ENCODE data around the gene PTGS1.

Gene PTGS1

DNA sequence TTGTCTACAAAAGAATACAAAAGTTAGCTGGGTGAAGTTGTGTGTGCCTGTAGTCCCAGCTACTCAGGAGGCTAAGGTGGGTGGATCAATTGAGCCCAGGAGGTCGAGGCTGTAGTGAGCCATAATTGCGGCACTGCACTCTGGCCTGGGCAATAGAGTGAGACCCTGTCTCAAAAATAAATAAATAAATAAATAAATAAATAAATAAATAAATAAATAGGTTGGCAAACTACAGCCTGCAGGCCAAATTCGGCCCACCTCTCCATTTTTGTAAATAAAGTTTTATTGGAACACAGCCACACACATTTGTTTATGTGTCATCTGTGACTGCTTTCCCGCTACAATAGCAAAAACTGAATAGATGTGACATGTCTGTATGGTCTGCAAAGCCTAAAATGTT is 9.5 kb downstream of the PTGS1 start:
- no peaks in the 10 kb centered on the region for H3K9me3 ChIP-seq (ENCODE audit: control insufficient read depth, insufficient read depth, low read depth, low read length)
- H3K36me3 ChIP-seq (ENCODE audit: control insufficient read depth in 2 of 2, insufficient read depth in 1 of 2, low read length in 2 of 2) = no peaks in the 10 kb centered on the region
- 0 out of 2 replicates have a peak, but pooled peaks have one; percentile 5 for TF ChIP-seq ZNF654 (tag by site-specific recombination; IDR thresholded peaks at IDR 0.05; ENCODE audit: low read depth)
- peak; percentile 42 for TF ChIP-seq ZNF555 (tag by site-specific recombination; conservative IDR thresholded peaks at IDR 0.05)
- TF ChIP-seq, protein P1, sequence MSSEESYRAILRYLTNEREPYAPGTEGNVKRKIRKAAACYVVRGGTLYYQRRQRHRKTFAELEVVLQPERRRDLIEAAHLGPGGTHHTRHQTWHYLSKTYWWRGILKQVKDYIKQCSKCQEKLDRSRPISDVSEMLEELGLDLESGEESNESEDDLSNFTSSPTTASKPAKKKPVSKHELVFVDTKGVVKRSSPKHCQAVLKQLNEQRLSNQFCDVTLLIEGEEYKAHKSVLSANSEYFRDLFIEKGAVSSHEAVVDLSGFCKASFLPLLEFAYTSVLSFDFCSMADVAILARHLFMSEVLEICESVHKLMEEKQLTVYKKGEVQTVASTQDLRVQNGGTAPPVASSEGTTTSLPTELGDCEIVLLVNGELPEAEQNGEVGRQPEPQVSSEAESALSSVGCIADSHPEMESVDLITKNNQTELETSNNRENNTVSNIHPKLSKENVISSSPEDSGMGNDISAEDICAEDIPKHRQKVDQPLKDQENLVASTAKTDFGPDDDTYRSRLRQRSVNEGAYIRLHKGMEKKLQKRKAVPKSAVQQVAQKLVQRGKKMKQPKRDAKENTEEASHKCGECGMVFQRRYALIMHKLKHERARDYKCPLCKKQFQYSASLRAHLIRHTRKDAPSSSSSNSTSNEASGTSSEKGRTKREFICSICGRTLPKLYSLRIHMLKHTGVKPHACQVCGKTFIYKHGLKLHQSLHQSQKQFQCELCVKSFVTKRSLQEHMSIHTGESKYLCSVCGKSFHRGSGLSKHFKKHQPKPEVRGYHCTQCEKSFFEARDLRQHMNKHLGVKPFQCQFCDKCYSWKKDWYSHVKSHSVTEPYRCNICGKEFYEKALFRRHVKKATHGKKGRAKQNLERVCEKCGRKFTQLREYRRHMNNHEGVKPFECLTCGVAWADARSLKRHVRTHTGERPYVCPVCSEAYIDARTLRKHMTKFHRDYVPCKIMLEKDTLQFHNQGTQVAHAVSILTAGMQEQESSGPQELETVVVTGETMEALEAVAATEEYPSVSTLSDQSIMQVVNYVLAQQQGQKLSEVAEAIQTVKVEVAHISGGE (tag by site-specific recombination; conservative IDR thresholded peaks at IDR 0.05; ENCODE audit: low read depth) = peak; percentile 46; the same call in 1 of the 2 replicates
- TF ChIP-seq ZNF426 (tag by site-specific recombination; IDR thresholded peaks at IDR 0.05) = peak; percentile 53
- peak; percentile 30; the same call in 1 of the 2 replicates for TF ChIP-seq ZNF140 (tag by site-specific recombination; IDR thresholded peaks at IDR 0.05)
- TF ChIP-seq, protein P2, sequence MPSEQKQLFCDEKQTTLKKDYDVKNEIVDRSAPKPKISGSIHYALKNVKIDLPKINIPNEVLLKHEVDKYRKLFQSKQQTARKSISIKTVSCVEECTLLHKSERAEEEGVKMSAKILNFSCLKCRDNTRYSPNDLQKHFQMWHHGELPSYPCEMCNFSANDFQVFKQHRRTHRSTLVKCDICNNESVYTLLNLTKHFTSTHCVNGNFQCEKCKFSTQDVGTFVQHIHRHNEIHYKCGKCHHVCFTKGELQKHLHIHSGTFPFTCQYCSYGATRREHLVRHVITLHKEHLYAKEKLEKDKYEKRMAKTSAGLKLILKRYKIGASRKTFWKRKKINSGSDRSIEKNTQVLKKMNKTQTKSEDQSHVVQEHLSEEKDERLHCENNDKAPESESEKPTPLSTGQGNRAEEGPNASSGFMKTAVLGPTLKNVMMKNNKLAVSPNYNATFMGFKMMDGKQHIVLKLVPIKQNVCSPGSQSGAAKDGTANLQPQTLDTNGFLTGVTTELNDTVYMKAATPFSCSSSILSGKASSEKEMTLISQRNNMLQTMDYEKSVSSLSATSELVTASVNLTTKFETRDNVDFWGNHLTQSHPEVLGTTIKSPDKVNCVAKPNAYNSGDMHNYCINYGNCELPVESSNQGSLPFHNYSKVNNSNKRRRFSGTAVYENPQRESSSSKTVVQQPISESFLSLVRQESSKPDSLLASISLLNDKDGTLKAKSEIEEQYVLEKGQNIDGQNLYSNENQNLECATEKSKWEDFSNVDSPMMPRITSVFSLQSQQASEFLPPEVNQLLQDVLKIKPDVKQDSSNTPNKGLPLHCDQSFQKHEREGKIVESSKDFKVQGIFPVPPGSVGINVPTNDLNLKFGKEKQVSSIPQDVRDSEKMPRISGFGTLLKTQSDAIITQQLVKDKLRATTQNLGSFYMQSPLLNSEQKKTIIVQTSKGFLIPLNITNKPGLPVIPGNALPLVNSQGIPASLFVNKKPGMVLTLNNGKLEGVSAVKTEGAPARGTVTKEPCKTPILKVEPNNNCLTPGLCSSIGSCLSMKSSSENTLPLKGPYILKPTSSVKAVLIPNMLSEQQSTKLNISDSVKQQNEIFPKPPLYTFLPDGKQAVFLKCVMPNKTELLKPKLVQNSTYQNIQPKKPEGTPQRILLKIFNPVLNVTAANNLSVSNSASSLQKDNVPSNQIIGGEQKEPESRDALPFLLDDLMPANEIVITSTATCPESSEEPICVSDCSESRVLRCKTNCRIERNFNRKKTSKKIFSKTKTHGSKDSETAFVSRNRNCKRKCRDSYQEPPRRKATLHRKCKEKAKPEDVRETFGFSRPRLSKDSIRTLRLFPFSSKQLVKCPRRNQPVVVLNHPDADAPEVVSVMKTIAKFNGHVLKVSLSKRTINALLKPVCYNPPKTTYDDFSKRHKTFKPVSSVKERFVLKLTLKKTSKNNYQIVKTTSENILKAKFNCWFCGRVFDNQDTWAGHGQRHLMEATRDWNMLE (tag by site-specific recombination; conservative IDR thresholded peaks at IDR 0.05; ENCODE audit: low read depth) = peak; percentile 60; the same call in 1 of the 2 replicates
- TF ChIP-seq ZNF394 (tag by site-specific recombination; IDR thresholded peaks at IDR 0.05; ENCODE audit: borderline replicate concordance) = peak; percentile 81; the same call in 1 of the 2 replicates
- no peak for TF ChIP-seq EGR2 (tag by site-specific recombination; IDR thresholded peaks at IDR 0.05; ENCODE audit: low read depth)
- TF ChIP-seq ZNF558 (tag by site-specific recombination; IDR thresholded peaks at IDR 0.05) = 0 out of 2 replicates have a peak, but pooled peaks have one; percentile 39
- no peak for TF ChIP-seq ZBTB21 (tag by site-specific recombination; IDR thresholded peaks at IDR 0.05)
- TF ChIP-seq ZNF585B (tag by site-specific recombination; IDR thresholded peaks at IDR 0.05) = no peak
- TF ChIP-seq ZNF623 (tag by site-specific recombination; IDR thresholded peaks at IDR 0.05) = peak; percentile 23; the same call in 1 of the 2 replicates
- H3K4me3 ChIP-seq (ENCODE audit: low read depth, low read length) = no peak overlapping the region
- no peak overlapping the region for H3K27ac ChIP-seq (ENCODE audit: extremely low read depth, low read depth, low read length)
- ChIA-PET POLR2A (no interaction called here), CTCF (interaction anchor here (1.0 to 1.6 kb wide), 2 partner anchors 30 to 281 kb away, joined by 3 to 4 read pairs; no protein-coding TSS in a partner anchor)
- H3K4me1 ChIP-seq (ENCODE audit: control insufficient read depth, insufficient read depth, low read length) = no peaks in the 10 kb centered on the region

DNA sequence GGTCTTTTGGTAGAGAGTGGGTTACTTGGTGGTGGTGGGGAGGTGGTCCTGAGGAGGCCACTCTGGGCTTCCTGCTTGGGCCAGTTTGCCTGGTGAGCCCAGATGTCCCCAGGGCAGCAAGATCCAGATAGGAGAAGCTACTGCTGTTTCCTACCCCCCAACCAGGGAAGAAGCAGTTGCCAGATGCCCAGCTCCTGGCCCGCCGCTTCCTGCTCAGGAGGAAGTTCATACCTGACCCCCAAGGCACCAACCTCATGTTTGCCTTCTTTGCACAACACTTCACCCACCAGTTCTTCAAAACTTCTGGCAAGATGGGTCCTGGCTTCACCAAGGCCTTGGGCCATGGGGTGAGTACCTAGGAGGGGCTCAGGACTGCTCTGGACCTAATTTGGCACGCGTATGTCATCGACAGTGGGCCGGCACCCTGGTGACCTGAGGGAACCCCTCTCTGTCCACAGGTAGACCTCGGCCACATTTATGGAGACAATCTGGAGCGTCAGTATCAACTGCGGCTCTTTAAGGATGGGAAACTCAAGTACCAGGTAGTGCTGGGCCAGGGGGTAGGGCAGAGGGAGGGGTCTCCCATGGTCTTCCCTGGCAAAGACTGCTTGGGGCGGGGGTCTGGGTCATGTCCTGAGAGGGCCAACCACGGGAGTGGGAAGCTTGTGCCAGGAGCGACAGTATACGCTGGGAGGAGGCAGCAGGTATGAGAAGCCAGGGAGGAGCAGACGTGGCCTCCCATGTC is 10.6 kb downstream of the PTGS1 start:
- CTCF ChIA-PET = interaction anchor here (0.6 to 1.6 kb wide), 7 partner anchors 31 to 429 kb away, joined by 3 to 4 read pairs (median 3); no protein-coding TSS in a partner anchor

More for the DNA sequence above, 10.6 kb downstream of the PTGS1 start:
- POLR2A ChIA-PET = no interaction called here
- Histone ChIP-seq H3K9me3 (ENCODE audit: control insufficient read depth, insufficient read depth, low read depth, low read length) (no peaks in the 10 kb centered on the region), H3K27ac (ENCODE audit: extremely low read depth, low read depth, low read length) (no peak overlapping the region), H3K4me1 (ENCODE audit: control insufficient read depth, insufficient read depth, low read length) (no peaks in the 10 kb centered on the region), H3K4me3 (ENCODE audit: low read depth, low read length) (no peak overlapping the region), H3K36me3 (ENCODE audit: control insufficient read depth in 2 of 2, insufficient read depth in 1 of 2, low read length in 2 of 2) (no peaks in the 10 kb centered on the region)
- TF ChIP-seq, protein P3, sequence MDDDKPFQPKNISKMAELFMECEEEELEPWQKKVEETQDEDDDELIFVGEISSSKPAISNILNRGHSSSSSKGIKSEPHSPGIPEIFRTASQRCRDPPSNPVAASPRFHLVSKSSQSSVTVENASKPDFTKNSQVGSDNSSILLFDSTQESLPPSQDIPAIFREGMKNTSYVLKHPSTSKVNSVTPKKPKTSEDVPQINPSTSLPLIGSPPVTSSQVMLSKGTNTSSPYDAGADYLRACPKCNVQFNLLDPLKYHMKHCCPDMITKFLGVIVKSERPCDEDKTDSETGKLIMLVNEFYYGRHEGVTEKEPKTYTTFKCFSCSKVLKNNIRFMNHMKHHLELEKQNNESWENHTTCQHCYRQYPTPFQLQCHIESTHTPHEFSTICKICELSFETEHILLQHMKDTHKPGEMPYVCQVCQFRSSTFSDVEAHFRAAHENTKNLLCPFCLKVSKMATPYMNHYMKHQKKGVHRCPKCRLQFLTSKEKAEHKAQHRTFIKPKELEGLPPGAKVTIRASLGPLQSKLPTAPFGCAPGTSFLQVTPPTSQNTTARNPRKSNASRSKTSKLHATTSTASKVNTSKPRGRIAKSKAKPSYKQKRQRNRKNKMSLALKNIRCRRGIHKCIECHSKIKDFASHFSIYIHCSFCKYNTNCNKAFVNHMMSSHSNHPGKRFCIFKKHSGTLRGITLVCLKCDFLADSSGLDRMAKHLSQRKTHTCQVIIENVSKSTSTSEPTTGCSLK (tag by site-specific recombination; IDR thresholded peaks at IDR 0.05) = no peak
- TF ChIP-seq ZNF560 (tag by site-specific recombination; IDR thresholded peaks at IDR 0.05; ENCODE audit: borderline replicate concordance) = no peak
- TF ChIP-seq MZF1 (tag by site-specific recombination; IDR thresholded peaks at IDR 0.05; ENCODE audit: borderline replicate concordance) = no peak
- TF ChIP-seq, protein P4, sequence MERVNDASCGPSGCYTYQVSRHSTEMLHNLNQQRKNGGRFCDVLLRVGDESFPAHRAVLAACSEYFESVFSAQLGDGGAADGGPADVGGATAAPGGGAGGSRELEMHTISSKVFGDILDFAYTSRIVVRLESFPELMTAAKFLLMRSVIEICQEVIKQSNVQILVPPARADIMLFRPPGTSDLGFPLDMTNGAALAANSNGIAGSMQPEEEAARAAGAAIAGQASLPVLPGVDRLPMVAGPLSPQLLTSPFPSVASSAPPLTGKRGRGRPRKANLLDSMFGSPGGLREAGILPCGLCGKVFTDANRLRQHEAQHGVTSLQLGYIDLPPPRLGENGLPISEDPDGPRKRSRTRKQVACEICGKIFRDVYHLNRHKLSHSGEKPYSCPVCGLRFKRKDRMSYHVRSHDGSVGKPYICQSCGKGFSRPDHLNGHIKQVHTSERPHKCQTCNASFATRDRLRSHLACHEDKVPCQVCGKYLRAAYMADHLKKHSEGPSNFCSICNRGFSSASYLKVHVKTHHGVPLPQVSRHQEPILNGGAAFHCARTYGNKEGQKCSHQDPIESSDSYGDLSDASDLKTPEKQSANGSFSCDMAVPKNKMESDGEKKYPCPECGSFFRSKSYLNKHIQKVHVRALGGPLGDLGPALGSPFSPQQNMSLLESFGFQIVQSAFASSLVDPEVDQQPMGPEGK (tag by site-specific recombination; IDR thresholded peaks at IDR 0.05) = no peak
- TF ChIP-seq SCRT2 (tag by site-specific recombination; IDR thresholded peaks at IDR 0.05) = no peak
- no peak for TF ChIP-seq GLI4 (tag by site-specific recombination; IDR thresholded peaks at IDR 0.05)
- no peak for TF ChIP-seq ZNF660 (tag by site-specific recombination; IDR thresholded peaks at IDR 0.05)
